Small intestine (tissue), 7 donors: ENCODE results near the gene CRY1. TPM values are rescaled to one million over a fixed set of nuclear protein-coding genes. Genes with fewer than 3 reads are reported as not detected.

Experiments
- DNase-seq, 2 donors: peaks; one replicate each; pipeline versions ENCODE4 v3.0.0 to v3.0.0-alpha.2; 2013
- FAIRE-seq: peaks from 2 replicates; lab custom pipeline; 2012; peaks lifted over from hg19 to GRCh38; lab: Jason Lieb, UNC
- H3K27ac ChIP-seq, 3 donors: one replicate each; pipeline ENCODE4 v1.5.1; 2013; ENCODE audit warnings: low read length in 2 of 3, mild to moderate bottlenecking in 2 of 3, control low read depth in 1 of 3, inconsistent platforms in 1 of 3, low read depth in 1 of 3, moderate library complexity in 1 of 3
- H3K27me3 ChIP-seq, 3 donors: one replicate each; pipeline ENCODE4 v1.6.1; 2013; ENCODE audit warnings: low read length in 3 of 3, inconsistent platforms in 1 of 3; ENCODE audit not compliant: control insufficient read depth in 3 of 3, insufficient read depth in 3 of 3
- H3K36me3 ChIP-seq, 3 donors: one replicate each; pipeline ENCODE4 v1.6.1; 2013; ENCODE audit warnings: low read length in 3 of 3, inconsistent platforms in 1 of 3, low read depth in 1 of 3, mild to moderate bottlenecking in 1 of 3, moderate library complexity in 1 of 3; ENCODE audit not compliant: control insufficient read depth in 3 of 3, insufficient read depth in 2 of 3
- H3K4me1 ChIP-seq, 3 donors: one replicate each; pipeline ENCODE4 v1.6.1; 2013; ENCODE audit warnings: low read length in 2 of 3, inconsistent platforms in 1 of 3, low read depth in 1 of 3, mild to moderate bottlenecking in 1 of 3, moderate library complexity in 1 of 3; ENCODE audit not compliant: control insufficient read depth in 3 of 3, insufficient read depth in 2 of 3
- H3K4me3 ChIP-seq, 3 donors: one replicate each; pipeline ENCODE4 v1.5.1; 2013; ENCODE audit warnings: low read length in 3 of 3, control low read depth in 1 of 3, inconsistent platforms in 1 of 3, low read depth in 1 of 3, mild to moderate bottlenecking in 1 of 3, moderate library complexity in 1 of 3
- H3K9me3 ChIP-seq, 2 donors: one replicate each; pipeline ENCODE4 v1.6.1; 2013; ENCODE audit warnings: low read depth in 1 of 2, low read length in 1 of 2; ENCODE audit not compliant: control insufficient read depth in 2 of 2, insufficient read depth in 1 of 2
- WGBS, 3 donors: extraction: QIAGEN DNeasy Blood & Tissue Kit; methylation state at CpG; one replicate each; pipeline ENCODE4 v1.1.7; 2013; 5-methylcytosine and 5-hydroxymethylcytosine counted together
- polyA plus RNA-seq, 4 donors: library from polyadenylated mRNA; stranded (reverse) in 3 of 4; unstranded in 1 of 4; fragments of 200-250 nt in 3 of 4; fragments of 120-200 nt in 1 of 4; gene quantifications; one replicate each; pipeline versions ENCODE4 v1.2.1 to v1.2.3, GENCODE V29; 2013
- donor health status: healthy with polysubstance abuse.
- donor health status: control.
- donor health status: control.
- donor health status: Bipolar disorder and iron deficiency.
- donor health status: healthy.

Gene CRY1
- polyA plus RNA-seq, 4 donors = 8.1 to 17.4 (median 11.1) TPM

GRCh38 chr12:106984588-106985137 is 108.7 kb downstream of the CRY1 start:
- no peaks in the 10 kb centered on the region for H3K27me3 ChIP-seq
- H3K4me3 ChIP-seq = no peak overlapping the region
- peaks cover 0 to 11% (median 0%) of the 10 kb centered on the region in 3 donors for H3K36me3 ChIP-seq
- H3K4me1 ChIP-seq = peaks cover 6 to 9% (median 8%) of the 10 kb centered on the region in 3 donors
- no peak for DNase-seq
- WGBS, 3 donors = 85 to 90% (median 88%) methylated on average over 6 of the region's 6 CpGs
- no peak for FAIRE-seq
- no peak overlapping the region for H3K27ac ChIP-seq
- H3K9me3 ChIP-seq = no peaks in the 10 kb centered on the region

GRCh38 chr12:106982229-106982628 is 111.1 kb downstream of the CRY1 start:
- DNase-seq = no peak
- Histone ChIP-seq H3K4me1 (peaks cover 0 to 9% (median 8%) of the 10 kb centered on the region in 3 donors), H3K36me3 (peaks cover 0 to 11% (median 0%) of the 10 kb centered on the region in 3 donors), H3K27me3 (no peaks in the 10 kb centered on the region), H3K9me3 (no peaks in the 10 kb centered on the region), H3K27ac (no peak overlapping the region), H3K4me3 (no peak overlapping the region)
- no peak for FAIRE-seq
- WGBS, 3 donors = 85 to 90% (median 86%) methylated on average over 1 of the region's 1 CpG

- H3K27me3 ChIP-seq = no peaks in the 10 kb centered on the region
- no peak overlapping the region for H3K4me3 ChIP-seq
- no peak overlapping the region for H3K27ac ChIP-seq
- FAIRE-seq (no peak), DNase-seq (no peak)
- peaks cover 0 to 10% (median 8%) of the 10 kb centered on the region in 3 donors for H3K4me1 ChIP-seq
- H3K9me3 ChIP-seq = no peaks in the 10 kb centered on the region
- WGBS, 3 donors = 81 to 94% (median 94%) methylated on average over 3 of the region's 3 CpGs
- peaks cover 0 to 11% (median 0%) of the 10 kb centered on the region in 3 donors for H3K36me3 ChIP-seq
Measured at GRCh38 chr12:106981788-106982187, 111.6 kb downstream of the CRY1 start.

GRCh38 chr12:106980944-106981343 is 112.4 kb downstream of the CRY1 start:
- H3K4me3 ChIP-seq = no peak overlapping the region
- peaks cover 0 to 11% (median 0%) of the 10 kb centered on the region in 3 donors for H3K36me3 ChIP-seq
- FAIRE-seq = no peak
- H3K4me1 ChIP-seq = peaks cover under 1 to 12% (median 7%) of the 10 kb centered on the region in 3 donors
- H3K9me3 ChIP-seq = no peaks in the 10 kb centered on the region
- DNase-seq = no peak
- no peaks in the 10 kb centered on the region for H3K27me3 ChIP-seq
- WGBS, 3 donors = 68 to 76% (median 72%) methylated on average over 7 of the region's 7 CpGs
- H3K27ac ChIP-seq = no peak overlapping the region

GRCh38 chr12:106978035-106978800 is 115.1 kb downstream of the CRY1 start:
- no peaks in the 10 kb centered on the region for H3K27me3 ChIP-seq
- H3K9me3 ChIP-seq = no peaks in the 10 kb centered on the region
- peak overlapping the region in 1 of 3 donors; percentile 11 for H3K27ac ChIP-seq
- H3K4me3 ChIP-seq = no peak overlapping the region
- peak in 1 of 2 donors; percentile 78 for DNase-seq
- 18 to 41% (median 41%) methylated on average over 9 of the region's 9 CpGs for WGBS, 3 donors
- H3K36me3 ChIP-seq = peaks cover 0 to 2% (median 0%) of the 10 kb centered on the region in 3 donors
- peaks cover 4 to 26% (median 14%) of the 10 kb centered on the region in 3 donors for H3K4me1 ChIP-seq
- FAIRE-seq = no peak

GRCh38 chr12:106976668-106977067 is 116.7 kb downstream of the CRY1 start:
- 17 to 63% (median 35%) methylated on average over 1 of the region's 1 CpG for WGBS, 3 donors
- no peak for FAIRE-seq

GRCh38 chr12:106975993-106976658 is 117.2 kb downstream of the CRY1 start:
- Histone ChIP-seq H3K4me3 (no peak overlapping the region), H3K27ac (peak overlapping the region; percentile 30 to 74 (median 52)), H3K9me3 (no peaks in the 10 kb centered on the region), H3K36me3 (peaks cover 0 to 2% (median 1%) of the 10 kb centered on the region in 3 donors), H3K4me1 (peaks cover 4 to 26% (median 14%) of the 10 kb centered on the region in 3 donors), H3K27me3 (no peaks in the 10 kb centered on the region)
- WGBS, 3 donors = 41 to 75% (median 55%) methylated on average over 3 of the region's 3 CpGs
- no peak for FAIRE-seq
- peak; percentile 67 to 92 for DNase-seq

More at GRCh38 chr12:106976668-106977067, 116.7 kb downstream of the CRY1 start:
- no peaks in the 10 kb centered on the region for H3K27me3 ChIP-seq
- peak overlapping the region in 2 of 3 donors; percentile 8 to 64 for H3K27ac ChIP-seq
- no peak overlapping the region for H3K4me3 ChIP-seq
- no peaks in the 10 kb centered on the region for H3K36me3 ChIP-seq
- H3K4me1 ChIP-seq = peaks cover 4 to 26% (median 14%) of the 10 kb centered on the region in 3 donors
- no peak for DNase-seq
- no peaks in the 10 kb centered on the region for H3K9me3 ChIP-seq

- Histone ChIP-seq H3K4me1 (peaks cover 4 to 26% (median 14%) of the 10 kb centered on the region in 3 donors), H3K36me3 (peaks cover 0 to 5% (median 4%) of the 10 kb centered on the region in 3 donors), H3K4me3 (no peak overlapping the region), H3K27ac (peak overlapping the region in 2 of 3 donors; percentile 4 to 51), H3K27me3 (no peaks in the 10 kb centered on the region), H3K9me3 (no peaks in the 10 kb centered on the region)
- DNase-seq (no peak), FAIRE-seq (no peak)
- WGBS, 3 donors = 80 to 87% (median 83%) methylated on average over 8 of the region's 8 CpGs
Measured at GRCh38 chr12:106975098-106975497, 118.3 kb downstream of the CRY1 start.
